ENCODE results near the gene RTTN.

GRCh38 chr18:70074116-70074515, 131.4 kb downstream of the RTTN start:
- TF ChIP-seq CTCF (IDR thresholded peaks at IDR 0.05) (no peak), POLR2A (IDR thresholded peaks at IDR 0.05) (no peak)

Measured in testis (tissue), 2 donors.